SK-N-MC (cell line): ENCODE data around the gene FRMD4A.

Source experiments
- EZH2 ChIP-seq: fragments of 200-600 bp; sonication (generic); IDR thresholded peaks from one replicate; pipeline ENCODE4 v1.6.1; 2017; ENCODE audit warnings: antibody characterized with exemption
- FOXP2 ChIP-seq: optimal IDR thresholded peaks from 2 replicates; pipeline ENCODE3; 2011; ENCODE audit warnings: mild to moderate bottlenecking, moderate library complexity; ENCODE audit not compliant: insufficient read depth; ENCODE audit errors: extremely low read length, control extremely low read depth
- POLR2AphosphoS5 ChIP-seq: IDR thresholded peaks from 2 replicates; pipeline ENCODE4 v1.6.1; 2012; ENCODE audit warnings: mild to moderate bottlenecking, low read depth, low read length, borderline replicate concordance

- TF ChIP-seq EZH2 (no peak), POLR2AphosphoS5 (no peak), FOXP2 (no peak)
Observed at GRCh38 chr10:13681095-13681494, 649.6 kb downstream of the FRMD4A start.
